Fibroblast of lung (primary cell): ENCODE data around the gene C12orf42. TPM values are rescaled to one million over a fixed set of nuclear protein-coding genes. Genes with fewer than 3 reads are reported as not detected.

Experiments used
- DNase-seq, 2 donors: peaks; one replicate each; pipeline versions ENCODE4 v3.0.0 to v3.0.0-alpha.2; 2010; ENCODE audit warnings: low read depth in 2 of 2
- H2AFZ ChIP-seq: 2 replicates; pipeline ENCODE4 v1.5.1; 2012; ENCODE audit warnings: low read length, control low read depth, inconsistent platforms
- H3K27ac ChIP-seq: 2 replicates; pipeline ENCODE4 v1.5.1; 2011; ENCODE audit warnings: low read length, control low read depth; ENCODE audit not compliant: insufficient read depth
- H3K27me3 ChIP-seq: 2 replicates; pipeline ENCODE4 v1.5.1; 2011; ENCODE audit warnings: mild to moderate bottlenecking, low read length; ENCODE audit not compliant: control insufficient read depth, insufficient read depth
- H3K36me3 ChIP-seq: 2 replicates; pipeline ENCODE4 v1.5.1; 2011; ENCODE audit warnings: low read length; ENCODE audit not compliant: control insufficient read depth, insufficient read depth
- H3K4me1 ChIP-seq: 2 replicates; pipeline ENCODE4 v1.5.1; 2011; ENCODE audit warnings: low read length; ENCODE audit not compliant: control insufficient read depth, insufficient read depth; ENCODE audit errors: extremely low read depth
- H3K4me2 ChIP-seq: 2 replicates; pipeline ENCODE4 v1.5.1; 2011; ENCODE audit warnings: low read length, control low read depth; ENCODE audit not compliant: insufficient read depth; ENCODE audit errors: extremely low read depth
- H3K4me3 ChIP-seq, 4 experiments: fragments of 200-600 bp in 1 of 4; sonication (generic) in 1 of 4; replicated peaks in 1 of 4; 2 replicates each; pipeline ENCODE4 v1.5.1; 2011 to 2016; ENCODE audit warnings: low read length in 4 of 4, low read depth in 3 of 4, mild to moderate bottlenecking in 3 of 4, control low read depth in 2 of 4, inconsistent platforms in 1 of 4, mixed read lengths in 1 of 4; ENCODE audit not compliant: insufficient read depth in 1 of 4; ENCODE audit errors: control extremely low read depth in 1 of 4
- H3K79me2 ChIP-seq: 2 replicates; pipeline ENCODE4 v1.5.1; 2012; ENCODE audit warnings: mild to moderate bottlenecking, low read length, inconsistent platforms; ENCODE audit not compliant: control insufficient read depth, insufficient read depth
- H3K9ac ChIP-seq: 2 replicates; pipeline ENCODE4 v1.5.1; 2011; ENCODE audit warnings: mild to moderate bottlenecking, low read length, control low read depth; ENCODE audit not compliant: insufficient read depth
- H3K9me3 ChIP-seq: 2 replicates; pipeline ENCODE4 v1.5.1; 2012; ENCODE audit warnings: low read depth, low read length; ENCODE audit not compliant: control insufficient read depth, insufficient read depth
- H4K20me1 ChIP-seq: 2 replicates; pipeline ENCODE4 v1.5.1; 2011; ENCODE audit warnings: low read length; ENCODE audit not compliant: control insufficient read depth, insufficient read depth; ENCODE audit errors: extremely low read depth
- EZH2 ChIP-seq: IDR thresholded peaks from 2 replicates; pipeline ENCODE4 v1.5.1; 2012; ENCODE audit warnings: low read length, control low read depth, mild to moderate bottlenecking; ENCODE audit errors: missing control alignments
- polyA plus RNA-seq, 2 donors: library from polyadenylated mRNA; depleted of rRNA in 1 of 2; stranded (reverse) in 1 of 2; unstranded in 1 of 2; fragments of >200 nt; gene quantifications; 2 replicates each; pipeline ENCODE4 v1.2.1, GENCODE V29; 2011 to 2012; ENCODE audit warnings: missing spikeins in 1 of 2
- total RNA-seq: library from RNA; depleted of rRNA; stranded (reverse); fragments of >200 nt; gene quantifications from 2 replicates; pipeline ENCODE4 v1.2.1, GENCODE V29; 2014
- TF ChIP-seq, protein P1 (sequence below), 2 donors: IDR thresholded peaks in 1 of 2; conservative IDR thresholded peaks in 1 of 2; 1 replicate in 1 of 2; 2 replicates in 1 of 2; pipeline ENCODE4 v1.5.1; 2011 to 2012; ENCODE audit warnings: low read length in 2 of 2, control low read depth in 1 of 2, inconsistent platforms in 1 of 2, low read depth in 1 of 2, mild to moderate bottlenecking in 1 of 2

Gene C12orf42
- total and polyA plus RNA-seq, 2 donors (not counting 1 experiment from before 2014, with no cell fraction given) = not detected

- no peak overlapping the region for H3K9ac ChIP-seq
- H3K79me2 ChIP-seq = no peaks in the 10 kb centered on the region
- TF ChIP-seq, protein P1, sequence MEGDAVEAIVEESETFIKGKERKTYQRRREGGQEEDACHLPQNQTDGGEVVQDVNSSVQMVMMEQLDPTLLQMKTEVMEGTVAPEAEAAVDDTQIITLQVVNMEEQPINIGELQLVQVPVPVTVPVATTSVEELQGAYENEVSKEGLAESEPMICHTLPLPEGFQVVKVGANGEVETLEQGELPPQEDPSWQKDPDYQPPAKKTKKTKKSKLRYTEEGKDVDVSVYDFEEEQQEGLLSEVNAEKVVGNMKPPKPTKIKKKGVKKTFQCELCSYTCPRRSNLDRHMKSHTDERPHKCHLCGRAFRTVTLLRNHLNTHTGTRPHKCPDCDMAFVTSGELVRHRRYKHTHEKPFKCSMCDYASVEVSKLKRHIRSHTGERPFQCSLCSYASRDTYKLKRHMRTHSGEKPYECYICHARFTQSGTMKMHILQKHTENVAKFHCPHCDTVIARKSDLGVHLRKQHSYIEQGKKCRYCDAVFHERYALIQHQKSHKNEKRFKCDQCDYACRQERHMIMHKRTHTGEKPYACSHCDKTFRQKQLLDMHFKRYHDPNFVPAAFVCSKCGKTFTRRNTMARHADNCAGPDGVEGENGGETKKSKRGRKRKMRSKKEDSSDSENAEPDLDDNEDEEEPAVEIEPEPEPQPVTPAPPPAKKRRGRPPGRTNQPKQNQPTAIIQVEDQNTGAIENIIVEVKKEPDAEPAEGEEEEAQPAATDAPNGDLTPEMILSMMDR (conservative IDR thresholded peaks at IDR 0.05 in 1 of 2, IDR thresholded peaks at IDR 0.05 in 1 of 2; ENCODE audit: low read depth in 1 of 2, low read length in 2 of 2) = no peak
- no peak for TF ChIP-seq EZH2
- no peak overlapping the region for H3K27ac ChIP-seq
- no peak overlapping the region for H3K4me3 ChIP-seq
- no peak overlapping the region for H2AFZ ChIP-seq
- no peaks in the 10 kb centered on the region for H3K36me3 ChIP-seq
- no peak overlapping the region for H3K4me2 ChIP-seq
- H3K9me3 ChIP-seq = no peaks in the 10 kb centered on the region
- no peaks in the 10 kb centered on the region for H4K20me1 ChIP-seq
- H3K4me1 ChIP-seq = no peaks in the 10 kb centered on the region
- H3K27me3 ChIP-seq = no peaks in the 10 kb centered on the region
- no peak for DNase-seq
These were observed 72.3 kb downstream of the C12orf42 start for GRCh38 chr12:103423516-103423910.

DNA sequence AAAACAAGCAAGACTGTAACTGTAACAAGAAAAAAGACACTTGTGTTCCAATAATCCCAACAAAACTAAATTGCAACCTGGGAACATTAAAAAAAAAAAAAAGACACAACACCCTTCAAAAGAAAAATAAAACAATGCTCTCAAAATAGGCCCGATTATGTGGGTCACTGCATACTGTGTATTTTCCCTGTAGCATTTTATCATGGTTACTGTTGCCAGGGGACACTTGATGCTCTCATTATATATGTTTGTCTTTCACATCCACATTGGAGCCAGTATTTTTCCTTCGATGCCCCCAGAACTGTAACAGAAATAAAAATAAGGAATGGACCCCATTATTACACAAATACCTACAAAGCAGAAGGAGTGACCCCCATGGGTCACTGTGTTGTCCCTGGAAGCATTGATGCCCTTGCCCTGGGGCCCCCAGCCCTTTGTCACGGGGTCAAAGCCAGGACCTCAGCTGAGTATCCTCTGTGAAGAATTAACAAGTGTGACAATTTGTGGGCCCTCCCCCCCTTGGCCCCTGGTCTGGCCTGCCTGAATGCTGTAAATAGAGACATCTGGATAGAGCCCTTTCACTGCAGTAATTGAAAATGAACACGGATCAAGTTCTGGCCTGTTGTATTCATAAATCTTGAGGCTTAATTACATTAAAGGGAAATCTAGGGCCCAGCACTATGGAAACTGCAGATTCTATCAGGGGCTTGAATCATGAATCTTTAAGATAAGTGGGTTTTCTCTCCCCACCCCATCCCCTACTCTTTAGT lies 72.8 kb downstream of the C12orf42 start:
- no peak for DNase-seq
- Histone ChIP-seq H3K36me3 (no peaks in the 10 kb centered on the region), H3K9me3 (no peaks in the 10 kb centered on the region), H3K27ac (no peak overlapping the region), H3K9ac (no peak overlapping the region), H3K79me2 (no peaks in the 10 kb centered on the region), H3K4me3 (no peak overlapping the region), H3K4me1 (no peaks in the 10 kb centered on the region), H4K20me1 (no peaks in the 10 kb centered on the region), H2AFZ (no peak overlapping the region), H3K4me2 (no peak overlapping the region), H3K27me3 (no peaks in the 10 kb centered on the region)
- no peak for TF ChIP-seq EZH2
- TF ChIP-seq, protein P1 (conservative IDR thresholded peaks at IDR 0.05 in 1 of 2, IDR thresholded peaks at IDR 0.05 in 1 of 2; ENCODE audit: low read depth in 1 of 2, low read length in 2 of 2) = no peak

- no peaks in the 10 kb centered on the region for H3K79me2 ChIP-seq
- TF ChIP-seq EZH2 = no peak
- TF ChIP-seq, protein P1 (conservative IDR thresholded peaks at IDR 0.05 in 1 of 2, IDR thresholded peaks at IDR 0.05 in 1 of 2; ENCODE audit: low read depth in 1 of 2, low read length in 2 of 2) = no peak
These were observed 73.4 kb downstream of the C12orf42 start for GRCh38 chr12:103422328-103422727.

More at GRCh38 chr12:103422328-103422727, 73.4 kb downstream of the C12orf42 start:
- no peaks in the 10 kb centered on the region for H3K27me3 ChIP-seq
- no peak overlapping the region for H3K4me3 ChIP-seq
- no peak overlapping the region for H3K9ac ChIP-seq
- H3K36me3 ChIP-seq = no peaks in the 10 kb centered on the region
- no peak overlapping the region for H3K4me2 ChIP-seq
- no peak overlapping the region for H3K27ac ChIP-seq
- H4K20me1 ChIP-seq = no peaks in the 10 kb centered on the region
- no peaks in the 10 kb centered on the region for H3K4me1 ChIP-seq
- no peak for DNase-seq
- no peaks in the 10 kb centered on the region for H3K9me3 ChIP-seq
- no peak overlapping the region for H2AFZ ChIP-seq
